Frontal cortex (tissue), 4 donors: Measurements from ENCODE around the gene MAPK1IP1L. TPM values are rescaled to one million over a fixed set of nuclear protein-coding genes. Genes with fewer than 3 reads are reported as not detected.
"Not testable (repeated sequence)": the region's sequence is repeated elsewhere in the genome, so short reads cannot be mapped to it uniquely, and the experiment has no call there.

Experiments
- DNase-seq, 2 donors: peaks; one replicate each; pipeline ENCODE4 v3.0.0; 2012; ENCODE audit warnings: low spot score in 2 of 2
- FAIRE-seq: peaks from 2 replicates; lab custom pipeline; 2012; peaks lifted over from hg19 to GRCh38; lab: Jason Lieb, UNC
- total RNA-seq: library from RNA; depleted of rRNA; stranded (reverse); fragments of >200 nt; gene quantifications from one replicate; pipeline ENCODE4 v1.2.3, GENCODE V29; 2014
- donor health status: control.
- donor health status: control.
- donor health status: control.

MAPK1IP1L gene
- total RNA-seq, 1 donor from 2014 or later: 17.9 TPM

DNA sequence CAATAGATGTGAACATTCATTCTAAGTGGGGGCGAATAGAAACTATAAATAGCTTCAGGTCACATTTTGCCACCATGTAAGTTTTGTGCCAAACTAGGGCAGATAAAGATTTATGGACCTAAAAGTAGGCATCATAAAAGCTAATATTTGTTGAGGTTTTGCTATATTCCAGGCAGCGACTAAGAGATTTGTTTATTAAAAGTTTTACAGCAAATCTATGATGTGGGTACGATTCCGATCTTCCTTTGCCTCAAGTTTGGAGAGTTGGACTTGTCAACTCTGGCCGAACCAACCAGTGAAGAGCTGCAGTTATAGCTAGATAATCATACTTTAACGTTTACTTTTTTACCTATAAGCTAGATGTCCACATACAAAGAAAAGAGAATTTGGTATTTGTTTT lies 1.6 kb downstream of the MAPK1IP1L start:
- FAIRE-seq (no peak), DNase-seq (no peak)

DNA sequence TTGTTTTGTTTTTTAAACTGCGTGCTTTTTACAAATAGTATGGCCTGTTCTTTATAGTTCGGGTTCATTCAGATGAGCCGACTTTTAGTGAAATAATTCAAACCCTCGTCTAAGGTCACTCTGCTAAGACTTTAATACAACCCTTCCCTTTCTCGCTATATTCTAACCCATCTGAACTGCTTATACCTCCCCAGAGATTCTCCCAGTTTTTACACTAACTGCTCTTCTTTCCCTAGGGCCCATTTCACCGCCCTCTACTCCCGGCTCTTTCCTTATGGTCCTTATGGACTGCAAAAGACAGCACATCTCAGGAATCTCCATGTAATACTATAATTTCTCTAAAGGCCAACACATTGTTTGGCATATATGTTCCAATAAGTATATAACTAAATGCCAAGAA lies 2.1 kb downstream of the MAPK1IP1L start:
- FAIRE-seq (no peak), DNase-seq (no peak)

DNA sequence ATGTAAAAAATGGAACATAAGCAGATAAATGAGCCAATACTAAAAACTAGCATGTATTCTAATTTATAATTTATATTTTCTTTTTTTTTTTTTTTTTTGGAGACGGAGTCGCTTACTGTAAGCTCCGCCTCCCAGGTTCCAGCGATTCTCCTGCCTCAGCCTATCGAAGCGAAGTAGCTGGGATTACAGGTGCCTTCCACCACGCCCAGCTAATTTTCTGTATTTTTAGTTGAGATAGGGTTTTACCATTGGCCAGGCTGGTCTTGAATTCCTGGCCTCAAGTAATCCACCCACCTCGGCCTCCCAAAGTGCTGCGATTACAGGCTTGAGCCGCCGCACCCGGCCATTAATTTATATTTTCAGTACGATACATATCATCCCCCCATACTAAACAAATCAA lies 2.7 kb downstream of the MAPK1IP1L start:
- FAIRE-seq (no peak), DNase-seq (no peak)

- no peak for FAIRE-seq
- DNase-seq: no peak
These were observed 6.5 kb downstream of the MAPK1IP1L start for GRCh38 chr14:55057919-55058318.

DNA sequence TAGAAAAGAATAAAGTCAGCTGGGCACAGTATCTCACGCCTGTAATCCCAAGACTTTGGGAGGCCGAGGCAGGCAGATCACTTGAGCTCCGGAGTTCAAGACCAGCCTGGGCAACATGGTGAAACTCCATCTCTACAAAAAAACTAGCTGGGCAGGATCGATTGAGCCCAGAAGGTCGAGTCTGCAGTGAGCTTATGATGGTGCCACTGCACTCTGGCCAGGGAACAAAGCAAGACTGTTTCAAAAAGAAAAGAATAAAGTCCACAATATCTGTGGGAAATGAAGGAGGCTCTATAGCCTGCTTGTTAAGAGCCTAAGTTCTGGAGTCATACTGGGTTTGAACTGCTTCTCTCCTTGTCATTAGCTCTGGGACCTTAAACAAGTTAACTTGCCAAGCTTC lies 7.9 kb downstream of the MAPK1IP1L start:
- FAIRE-seq: no peak
- no peak for DNase-seq

DNA sequence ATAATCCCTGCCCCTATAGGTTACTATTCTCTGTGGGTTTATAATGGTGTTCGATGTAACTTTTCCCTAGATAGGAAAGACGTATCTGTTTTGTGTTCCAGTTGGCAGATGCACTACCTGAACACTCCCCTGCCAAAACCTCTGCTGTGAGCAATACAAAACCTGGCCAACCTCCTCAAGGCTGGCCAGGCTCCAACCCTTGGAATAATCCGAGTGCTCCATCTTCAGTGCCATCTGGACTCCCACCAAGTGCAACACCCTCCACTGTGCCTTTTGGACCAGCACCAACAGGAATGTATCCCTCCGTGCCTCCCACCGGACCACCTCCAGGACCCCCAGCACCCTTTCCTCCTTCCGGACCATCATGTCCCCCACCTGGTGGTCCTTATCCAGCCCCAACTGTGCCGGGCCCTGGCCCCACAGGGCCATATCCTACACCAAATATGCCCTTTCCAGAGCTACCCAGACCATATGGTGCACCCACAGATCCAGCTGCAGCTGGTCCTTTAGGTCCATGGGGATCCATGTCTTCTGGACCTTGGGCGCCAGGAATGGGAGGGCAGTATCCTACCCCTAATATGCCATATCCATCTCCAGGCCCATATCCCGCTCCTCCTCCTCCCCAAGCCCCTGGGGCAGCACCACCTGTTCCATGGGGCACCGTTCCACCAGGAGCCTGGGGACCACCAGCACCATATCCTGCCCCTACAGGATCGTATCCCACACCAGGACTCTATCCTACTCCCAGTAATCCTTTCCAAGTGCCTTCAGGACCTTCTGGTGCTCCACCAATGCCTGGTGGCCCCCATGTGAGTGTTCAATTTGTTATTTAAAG lies 11.3 kb downstream of the MAPK1IP1L start:
- FAIRE-seq (no peak), DNase-seq (no peak)

GRCh38 chr14:55064896-55065295 lies 13.4 kb downstream of the MAPK1IP1L start:
- not testable (repeated sequence) for DNase-seq, FAIRE-seq

- DNase-seq: no peak
- no peak for FAIRE-seq
These were observed 14.0 kb downstream of the MAPK1IP1L start for GRCh38 chr14:55065411-55065810.

DNA sequence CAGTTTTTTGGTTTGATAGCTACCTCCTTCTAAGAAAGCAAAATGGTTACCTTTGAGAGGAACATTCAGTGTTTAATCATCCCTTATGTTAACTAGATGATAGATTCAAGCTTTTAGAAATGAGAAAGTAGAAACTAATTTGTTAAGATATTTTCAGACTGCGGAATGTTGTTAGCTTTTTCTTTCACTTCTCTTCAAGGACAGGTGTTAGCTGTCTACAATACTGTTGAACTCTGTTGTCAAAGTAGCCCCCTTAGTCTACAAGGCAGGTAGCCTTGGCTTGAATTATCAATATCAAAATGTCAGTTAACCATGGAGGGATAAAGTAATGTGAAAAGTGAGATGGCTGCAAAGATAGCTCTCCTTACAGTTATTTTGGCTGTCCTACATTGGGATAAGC lies 14.8 kb downstream of the MAPK1IP1L start:
- FAIRE-seq (no peak), DNase-seq (no peak)

DNA sequence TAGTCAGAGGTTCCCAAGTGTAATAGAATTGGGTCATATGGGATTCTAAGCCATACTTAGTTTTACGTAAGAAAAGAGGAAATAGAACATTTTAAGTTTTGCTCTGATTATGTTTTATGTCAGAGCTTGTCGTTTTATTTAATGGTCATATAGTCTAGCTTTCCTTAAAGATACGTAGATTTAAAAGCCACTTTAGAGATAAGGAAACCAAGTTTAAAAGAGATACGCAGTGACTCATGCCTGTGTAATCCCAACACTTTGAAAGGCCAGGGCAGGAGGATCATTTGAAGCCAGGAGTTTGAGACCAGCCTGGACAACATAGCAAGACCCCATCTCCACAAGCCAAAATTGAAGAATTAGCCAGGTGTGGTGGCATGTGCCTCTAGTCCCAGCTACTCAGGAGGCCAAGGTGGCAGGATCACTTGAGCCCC lies 19.5 kb downstream of the MAPK1IP1L start:
- FAIRE-seq (no peak), DNase-seq (no peak)

- FAIRE-seq (no peak), DNase-seq (peak in 1 of 2 donors; percentile 36)
These were observed 20.6 kb downstream of the MAPK1IP1L start for GRCh38 chr14:55071870-55072640.

GRCh38 chr14:55073856-55074255 lies 22.4 kb downstream of the MAPK1IP1L start:
- FAIRE-seq (no peak), DNase-seq (no peak)

DNA sequence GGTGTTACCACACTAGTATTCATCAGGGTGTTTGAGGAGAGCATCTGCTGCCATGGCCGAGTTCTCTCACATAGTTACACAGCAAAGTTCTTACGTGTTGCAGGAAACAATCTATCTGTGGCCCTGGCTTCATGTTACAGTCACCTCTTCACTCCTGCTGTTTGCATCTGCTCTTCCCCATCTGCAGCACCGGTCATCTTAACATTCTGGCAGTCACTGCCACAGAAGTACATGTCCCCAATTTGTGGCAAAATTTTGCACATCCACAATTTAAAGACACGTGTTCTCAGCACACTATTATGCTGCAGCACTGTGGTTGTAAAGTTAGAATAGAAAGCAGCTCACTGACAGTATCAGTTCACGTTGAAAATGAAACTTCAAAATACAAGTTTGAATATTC lies 23.2 kb downstream of the MAPK1IP1L start:
- DNase-seq (no peak), FAIRE-seq (no peak)

- FAIRE-seq: no peak
These were observed 24.3 kb downstream of the MAPK1IP1L start for GRCh38 chr14:55075628-55076175.

DNA sequence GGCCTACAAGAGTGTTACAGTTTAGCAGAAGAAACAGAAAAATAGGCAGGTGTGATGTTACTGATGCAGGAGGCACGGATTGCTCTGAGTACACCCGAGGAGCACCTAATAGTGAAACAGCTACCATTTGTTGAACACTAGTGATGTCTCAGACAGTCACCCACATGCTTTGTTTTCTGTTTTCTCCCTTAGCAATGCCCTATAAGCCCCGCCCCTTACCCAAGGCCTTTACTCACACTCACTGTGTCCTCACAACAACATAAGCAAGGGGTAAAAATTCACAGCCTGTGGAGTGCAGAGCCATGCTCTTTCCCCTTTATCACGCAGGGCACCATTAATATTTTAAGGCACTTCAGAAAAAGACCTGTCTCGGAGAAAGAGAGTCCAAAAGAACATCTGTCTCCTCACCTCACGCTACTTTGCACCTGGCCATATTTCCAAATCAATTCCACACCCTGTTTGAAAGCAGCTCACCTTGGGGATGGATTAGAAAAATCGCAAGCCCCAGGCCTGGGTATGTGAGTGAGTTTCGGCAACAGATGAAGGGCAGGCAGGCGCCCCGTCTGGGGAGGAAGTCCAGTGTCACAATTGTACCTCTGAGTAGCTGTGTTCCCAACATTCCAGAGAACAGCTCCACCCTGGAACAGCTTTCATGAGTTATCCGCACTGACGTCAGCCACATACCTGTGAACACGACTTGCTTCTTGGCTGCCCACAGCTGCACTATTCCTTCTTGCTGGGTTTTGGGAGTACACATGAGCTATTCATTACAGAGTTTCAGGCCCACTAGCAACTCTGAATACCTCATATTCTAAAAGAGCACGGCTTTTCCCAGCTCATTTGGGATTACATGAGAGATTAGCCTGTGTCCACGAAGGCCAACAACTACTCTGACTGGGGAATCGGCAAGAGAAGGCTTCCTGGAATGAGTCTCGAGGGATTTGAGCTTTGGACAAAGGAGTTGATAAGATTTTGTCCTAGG lies 26.0 kb downstream of the MAPK1IP1L start:
- FAIRE-seq (no peak), DNase-seq (no peak)

More at GRCh38 chr14:55075628-55076175, 24.3 kb downstream of the MAPK1IP1L start:
- no peak for DNase-seq

- FAIRE-seq, DNase-seq: not testable (repeated sequence)
These were observed 28.5 kb downstream of the MAPK1IP1L start for GRCh38 chr14:55079961-55080360.

DNA sequence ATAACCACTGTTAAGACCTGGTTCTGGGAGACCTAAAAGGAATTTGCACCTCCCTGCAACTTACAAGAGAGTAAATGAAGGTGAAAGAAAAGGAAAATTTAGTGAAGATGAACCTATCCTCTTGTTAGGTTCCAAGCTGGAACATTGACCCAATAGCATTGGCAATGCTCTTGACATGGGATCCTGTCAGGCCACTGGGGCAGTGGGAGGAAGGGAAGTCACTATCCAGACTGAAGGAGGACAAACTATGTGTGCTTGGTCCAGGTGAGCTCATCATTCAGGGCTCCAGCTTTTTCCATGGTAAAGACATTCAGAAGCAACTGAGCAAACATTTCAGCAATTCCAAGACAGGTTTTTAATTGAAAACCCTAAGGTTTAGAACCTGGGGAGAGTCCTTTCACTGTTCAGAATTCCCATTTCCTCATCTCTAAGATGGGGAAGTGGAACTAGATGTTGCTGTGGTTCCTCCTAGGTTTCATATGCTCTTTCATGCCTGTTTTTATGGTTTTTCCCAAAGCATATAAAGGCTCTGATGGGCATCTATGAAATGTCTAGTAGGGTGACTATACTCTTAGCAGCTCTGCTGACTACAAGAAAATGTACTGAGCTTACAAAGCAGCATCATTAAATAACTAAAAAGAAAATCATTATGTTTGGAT lies 33.1 kb downstream of the MAPK1IP1L start:
- DNase-seq: no peak
- FAIRE-seq: no peak

GRCh38 chr14:55085060-55085660 lies 33.7 kb downstream of the MAPK1IP1L start:
- FAIRE-seq: no peak
- DNase-seq: no peak

DNA sequence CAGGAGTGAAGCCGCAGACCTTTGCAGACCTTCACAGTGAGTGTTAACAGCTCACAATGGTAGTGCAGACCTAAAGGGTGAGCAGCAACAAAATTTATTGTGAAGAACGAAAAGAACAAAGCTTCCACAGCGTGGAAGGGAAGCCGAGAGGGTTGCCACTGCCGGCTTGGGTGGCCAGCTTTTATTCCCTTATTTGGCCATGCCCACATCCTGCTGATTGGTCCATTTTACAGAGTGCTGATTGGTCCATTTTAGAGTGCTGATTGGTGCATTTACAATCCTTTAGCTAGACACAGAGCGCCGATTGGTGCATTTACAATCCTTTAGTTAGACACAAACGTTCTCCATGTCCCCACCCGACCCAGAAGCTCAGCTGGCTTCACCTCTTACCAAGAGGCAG lies 35.5 kb downstream of the MAPK1IP1L start:
- DNase-seq (no peak), FAIRE-seq (no peak)
